IPS-NIHi7 (cell line): Measurements from ENCODE around the gene CEMP1.
"Not testable (repeated sequence)": the region's sequence is repeated elsewhere in the genome, so short reads cannot be mapped to it uniquely, and the experiment has no call there.

Experiments
- DNase-seq: peaks from one replicate; pipeline ENCODE4 v3.0.0; 2012; ENCODE audit warnings: mixed read lengths; ENCODE audit errors: extremely low spot score

The CEMP1 gene, protein sequence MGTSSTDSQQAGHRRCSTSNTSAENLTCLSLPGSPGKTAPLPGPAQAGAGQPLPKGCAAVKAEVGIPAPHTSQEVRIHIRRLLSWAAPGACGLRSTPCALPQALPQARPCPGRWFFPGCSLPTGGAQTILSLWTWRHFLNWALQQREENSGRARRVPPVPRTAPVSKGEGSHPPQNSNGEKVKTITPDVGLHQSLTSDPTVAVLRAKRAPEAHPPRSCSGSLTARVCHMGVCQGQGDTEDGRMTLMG

GRCh38 chr16:2531371-2531695 is at the start of gene CEMP1:
TSS of gene CEMP1 (minus strand) at chr16:2531408. CDS start at chr16:2531073, 335 bp downstream.
- DNase-seq: peak; percentile 35

GRCh38 chr16:2580818-2581217 is 49.6 kb upstream of the CEMP1 start:
- not testable (repeated sequence) for DNase-seq

DNA sequence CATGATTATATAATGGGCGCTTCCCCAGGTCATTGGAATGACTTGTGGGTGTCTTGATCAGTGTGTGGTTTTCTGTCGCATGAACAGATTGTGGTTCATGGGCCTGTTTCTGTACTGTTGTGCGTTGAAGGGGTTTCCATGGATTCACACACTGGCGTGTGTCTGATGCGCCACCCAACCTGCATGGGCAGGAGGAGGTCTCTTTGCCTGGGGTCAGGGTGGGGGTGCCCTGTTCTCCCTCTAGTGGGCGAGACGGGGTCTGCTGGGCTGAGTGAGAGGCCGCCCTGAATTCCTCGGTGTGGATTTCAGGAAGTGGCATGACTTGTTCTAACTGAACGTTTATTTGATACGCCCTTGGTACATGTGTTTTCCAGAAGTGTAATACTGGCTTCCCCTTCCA is 48.9 kb upstream of the CEMP1 start:
- not testable (repeated sequence) for DNase-seq

- DNase-seq: not testable (repeated sequence)
Observed at GRCh38 chr16:2578905-2579304, 47.7 kb upstream of the CEMP1 start.

- DNase-seq: not testable (repeated sequence)
Observed at GRCh38 chr16:2577044-2577443, 45.8 kb upstream of the CEMP1 start.

GRCh38 chr16:2575839-2576238 is 44.6 kb upstream of the CEMP1 start:
- not testable (repeated sequence) for DNase-seq

DNA sequence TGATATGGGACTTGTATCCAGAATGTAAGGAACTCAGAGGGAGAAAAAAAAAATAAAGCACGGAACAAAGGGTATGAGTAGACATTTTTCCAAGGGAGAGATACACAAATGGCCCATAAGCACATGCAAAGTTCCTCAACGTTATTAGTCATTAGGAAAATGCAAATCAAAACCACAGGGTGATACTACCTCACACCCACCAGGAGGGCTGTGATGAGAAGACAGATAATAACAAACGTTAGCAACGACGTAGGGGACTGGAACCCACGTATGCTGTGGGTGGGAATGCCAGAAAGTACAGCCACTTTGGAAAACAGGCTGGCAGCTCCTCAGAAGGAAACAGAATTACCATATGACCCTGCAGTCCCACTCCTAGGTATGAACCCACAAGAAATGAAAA is 41.5 kb upstream of the CEMP1 start:
- not testable (repeated sequence) for DNase-seq

DNA sequence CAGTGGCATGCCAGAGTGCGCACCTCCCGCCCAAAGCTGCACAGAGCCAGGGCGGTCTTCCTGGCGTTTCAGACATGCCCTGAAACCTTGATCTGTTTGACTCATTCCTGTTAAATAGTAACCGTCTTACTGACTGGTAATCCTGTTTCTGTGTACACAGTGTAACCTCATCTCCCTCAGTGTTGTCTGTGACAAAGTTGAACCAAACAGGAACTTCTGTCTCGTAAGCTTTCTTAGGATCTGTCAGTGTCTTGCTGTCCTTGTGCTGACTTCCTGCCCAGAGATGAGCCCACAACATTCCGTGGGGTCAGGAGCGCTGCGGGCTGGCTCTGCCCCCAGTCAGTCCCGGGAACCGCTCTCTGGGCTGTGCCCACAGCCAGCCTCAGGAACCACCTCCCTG is 37.4 kb upstream of the CEMP1 start:
- not testable (repeated sequence) for DNase-seq

GRCh38 chr16:2567506-2567905 is 36.3 kb upstream of the CEMP1 start:
- not testable (repeated sequence) for DNase-seq

DNA sequence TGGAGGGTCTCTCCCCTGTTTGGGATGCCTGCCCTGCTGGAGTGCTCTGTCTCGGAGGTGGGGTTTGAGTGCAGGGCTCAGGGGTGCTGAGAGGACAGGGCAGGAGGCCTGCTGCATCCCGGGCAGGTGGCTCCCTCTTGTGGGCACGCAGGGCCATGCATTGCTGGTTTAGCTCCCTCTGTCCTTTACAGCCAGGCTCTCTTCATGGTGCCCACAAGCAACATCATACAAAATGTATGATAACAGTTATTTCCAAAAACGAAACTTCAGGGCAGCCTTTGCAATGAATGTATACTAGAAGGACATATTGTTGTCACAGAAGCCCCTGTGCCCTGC is 29.6 kb upstream of the CEMP1 start:
- not testable (repeated sequence) for DNase-seq

- not testable (repeated sequence) for DNase-seq
Observed at GRCh38 chr16:2560131-2560797, 29.1 kb upstream of the CEMP1 start.

- DNase-seq: not testable (repeated sequence)
Observed at GRCh38 chr16:2557150-2557549, 25.9 kb upstream of the CEMP1 start.

GRCh38 chr16:2554709-2555425 is 23.7 kb upstream of the CEMP1 start:
- not testable (repeated sequence) for DNase-seq

DNA sequence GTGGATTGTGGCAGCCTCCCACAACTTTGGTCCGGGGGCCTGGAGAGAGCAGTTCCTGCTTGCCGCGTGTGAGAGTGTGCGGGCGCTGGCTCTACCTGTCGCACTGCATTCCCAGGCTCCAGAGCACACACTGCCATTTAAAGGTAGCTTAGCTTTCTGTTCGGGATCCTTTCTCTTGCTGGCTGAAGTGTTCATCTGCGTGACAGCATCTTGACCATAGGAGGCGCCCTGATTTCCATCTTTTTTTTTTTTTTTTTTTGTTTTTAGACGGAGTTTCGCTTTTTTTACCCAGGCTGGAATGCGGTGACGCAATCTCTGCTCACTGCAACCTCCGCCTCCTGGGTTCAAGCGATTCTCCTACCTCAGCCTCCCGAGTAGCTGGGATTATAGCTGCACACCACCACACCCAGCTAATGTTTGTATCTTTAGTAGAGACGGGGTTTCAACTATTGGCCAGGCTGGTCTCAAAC is 20.2 kb upstream of the CEMP1 start:
- not testable (repeated sequence) for DNase-seq

- DNase-seq: not testable (repeated sequence)
Observed at GRCh38 chr16:2550283-2550878, 19.2 kb upstream of the CEMP1 start.

DNA sequence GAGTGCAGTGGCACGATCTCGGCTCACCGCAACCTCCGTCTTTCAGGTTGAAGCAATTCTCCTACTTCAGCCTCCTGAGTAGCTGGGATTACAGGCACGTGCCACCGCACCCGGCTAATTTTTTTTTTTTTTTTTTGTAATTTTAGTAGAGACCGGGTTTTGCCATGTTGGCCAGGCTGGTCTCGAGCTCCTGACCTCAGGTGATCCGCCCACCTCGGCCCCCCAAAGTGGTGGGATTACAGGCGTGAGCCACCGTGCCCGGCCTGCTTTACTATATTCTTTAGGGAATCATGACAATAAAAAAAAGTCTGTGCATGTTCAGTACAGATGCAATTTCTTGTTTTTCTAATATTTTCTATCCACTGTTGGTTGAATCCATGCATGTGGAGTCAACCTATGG is 12.6 kb upstream of the CEMP1 start:
- not testable (repeated sequence) for DNase-seq

- DNase-seq: not testable (repeated sequence)
Observed at GRCh38 chr16:2541409-2541808, 10.2 kb upstream of the CEMP1 start.

- not testable (repeated sequence) for DNase-seq
Observed at GRCh38 chr16:2540912-2541311, 9.7 kb upstream of the CEMP1 start.

DNA sequence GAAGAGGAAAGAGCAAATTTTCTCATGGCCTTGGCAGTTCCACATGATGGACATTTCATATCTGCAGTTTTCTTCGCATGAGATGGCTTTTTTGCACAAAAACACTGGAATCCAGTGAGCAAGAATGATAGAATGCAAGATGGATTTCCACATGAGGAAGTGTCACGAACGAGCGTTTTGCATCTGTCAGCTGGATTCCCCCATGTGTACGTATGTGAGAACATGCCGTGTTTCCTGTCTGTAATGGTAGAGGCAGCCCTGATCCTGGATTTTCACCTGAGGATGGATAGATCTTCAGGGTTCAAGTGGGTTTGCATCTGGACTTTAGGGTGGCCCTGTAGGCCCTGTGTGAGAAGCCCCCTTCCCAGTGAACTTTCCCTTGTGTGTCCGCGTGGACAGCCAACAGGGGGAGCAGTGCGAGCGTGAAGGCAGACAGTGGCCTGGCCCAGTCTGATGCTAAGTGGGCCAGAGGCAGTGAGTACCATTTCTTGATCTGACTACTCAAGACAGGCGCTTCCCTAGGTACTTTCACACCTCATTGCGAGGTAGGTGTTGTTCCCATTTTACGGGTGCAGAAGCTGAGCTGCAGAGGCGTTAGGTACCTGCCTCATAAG is 8.7 kb upstream of the CEMP1 start:
- not testable (repeated sequence) for DNase-seq

DNA sequence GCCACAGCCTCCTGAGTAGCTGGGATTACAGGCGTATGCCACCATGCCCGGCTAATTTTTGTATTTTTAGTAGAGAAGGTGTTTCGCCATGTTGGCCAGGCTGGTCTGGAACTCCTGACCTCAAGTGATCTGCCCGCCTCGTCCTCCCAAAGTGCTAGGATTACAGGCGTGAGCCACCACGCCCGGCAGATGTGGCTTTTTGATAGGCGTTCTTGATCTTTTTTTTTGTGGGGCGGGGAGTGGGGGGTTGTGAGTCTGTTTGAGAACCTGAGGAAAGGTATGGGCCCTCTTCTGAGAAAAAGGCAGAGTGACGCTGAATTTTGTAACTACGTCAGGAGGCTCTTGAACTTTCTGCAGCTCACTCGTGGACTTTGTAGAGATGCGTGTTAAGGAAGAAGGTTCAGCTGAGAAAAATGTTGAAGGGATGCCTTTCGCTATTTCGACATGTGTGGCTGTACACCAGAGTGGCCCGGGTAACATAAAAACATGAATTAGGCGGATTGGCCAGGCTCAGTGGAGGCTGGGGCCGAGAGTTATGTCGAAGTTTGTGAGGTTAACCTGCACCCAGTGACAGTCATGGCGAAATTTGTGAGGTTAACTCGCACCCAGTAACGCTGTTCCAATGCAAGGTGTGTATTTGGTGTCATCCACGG is 8.1 kb upstream of the CEMP1 start:
- DNase-seq: not testable (repeated sequence)
